ENCODE results near the gene NAT9.

NAT9 gene

DNA sequence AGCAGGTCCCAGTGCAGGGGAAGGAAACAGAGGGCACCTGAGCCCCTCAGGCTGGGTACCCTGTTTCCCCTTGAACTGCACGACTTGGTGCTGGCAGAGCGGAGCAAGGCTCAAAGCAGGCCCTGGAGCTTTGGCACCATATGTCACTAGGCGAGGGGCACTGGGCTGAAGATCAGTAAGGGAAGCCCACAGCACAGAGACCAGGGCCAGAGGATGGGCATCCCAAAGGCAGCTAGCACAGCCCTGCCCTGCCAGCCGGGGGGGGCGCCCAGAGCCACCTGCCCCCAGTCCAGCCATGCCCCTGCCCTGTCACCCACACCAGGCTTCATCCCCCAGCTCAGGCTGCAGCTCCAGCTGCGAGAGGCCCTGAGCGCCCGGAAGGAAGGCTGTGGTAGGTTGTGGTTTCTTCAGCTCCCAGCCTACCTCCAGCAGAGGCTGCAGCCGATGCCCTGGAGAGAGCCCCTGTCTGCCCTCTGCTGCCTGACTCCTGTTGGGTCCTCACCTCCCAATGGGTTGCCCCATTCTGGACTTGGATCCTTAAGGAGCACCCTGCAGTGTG is 16.8 kb downstream of the NAT9 start:
- DNase-seq, result peak; percentile 85

GRCh38 chr17:74758848-74759168 is 17.3 kb downstream of the NAT9 start:
- peak; percentile 78 for DNase-seq

DNA sequence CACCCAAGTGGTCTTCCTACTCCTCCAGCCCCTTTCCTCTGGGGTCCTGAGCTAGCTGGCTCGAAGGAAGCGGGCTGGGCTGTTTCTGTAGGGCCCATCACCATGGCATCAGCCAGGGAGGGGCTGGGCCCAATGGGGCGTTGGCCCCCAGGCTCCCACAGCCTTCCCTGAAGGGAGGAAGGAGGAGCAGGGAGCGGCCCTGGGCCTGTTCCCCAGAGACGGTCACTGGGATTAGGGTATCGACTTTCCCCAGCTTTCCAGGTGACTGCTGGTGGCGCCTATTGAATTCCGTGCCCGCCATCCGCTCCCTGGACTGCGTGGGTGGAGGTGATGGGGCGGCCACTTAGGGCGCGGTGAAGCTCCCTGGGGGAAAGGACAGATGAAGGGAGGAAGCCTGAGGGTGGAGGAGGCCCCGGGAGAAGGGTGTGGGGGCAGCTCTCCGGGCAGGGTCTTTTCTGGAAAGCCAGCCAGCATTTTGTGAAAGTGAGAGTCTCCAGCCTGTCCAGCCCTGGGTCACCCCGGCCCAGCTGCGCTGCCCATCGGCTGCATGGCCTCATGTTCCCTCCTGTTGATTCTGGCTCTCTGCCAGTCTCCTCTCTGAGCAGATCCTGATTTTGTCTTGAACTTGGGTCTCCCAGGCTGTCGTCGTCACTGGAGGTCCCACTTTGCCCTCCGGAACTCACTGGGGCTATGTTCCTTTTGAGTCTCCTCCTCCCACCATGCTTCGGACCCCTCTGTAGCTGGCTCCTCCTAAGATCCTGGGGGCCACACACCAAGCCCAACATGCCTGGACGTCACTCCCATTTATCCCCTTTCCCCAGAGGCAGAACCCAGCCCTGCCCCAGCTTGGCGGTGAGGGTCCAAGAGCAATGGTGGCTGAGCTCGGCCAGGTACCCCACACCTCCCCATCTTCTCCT is 18.0 kb downstream of the NAT9 start:
- DNase-seq, result no peak

DNA sequence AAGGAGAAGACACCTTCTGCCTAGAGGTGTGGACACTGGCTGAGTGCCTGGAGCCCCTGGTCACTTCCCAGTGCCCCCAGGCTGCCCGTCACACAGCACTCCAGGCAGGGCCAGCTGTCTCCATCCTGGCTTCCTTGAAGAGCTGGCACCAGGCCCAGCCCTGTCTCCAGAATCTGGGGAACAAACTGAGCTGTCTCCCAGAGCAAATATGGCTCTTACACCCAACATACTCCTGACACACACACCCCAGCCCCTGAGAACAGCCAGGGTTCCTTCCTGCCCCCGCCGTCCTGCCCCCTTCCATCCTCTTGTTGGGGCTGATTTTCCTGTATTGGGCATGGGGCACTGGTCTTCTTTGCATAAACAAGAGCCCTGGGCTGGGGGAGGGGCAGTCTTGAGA is 18.6 kb downstream of the NAT9 start:
- DNase-seq, result no peak

- DNase-seq, result no peak
Measured at GRCh38 chr17:74756891-74757290, 19.3 kb downstream of the NAT9 start.

- DNase-seq, result no peak
Measured at GRCh38 chr17:74755533-74755932, 20.6 kb downstream of the NAT9 start.

GRCh38 chr17:74754832-74755231 is 21.3 kb downstream of the NAT9 start:
- peak; percentile 80 for DNase-seq

DNA sequence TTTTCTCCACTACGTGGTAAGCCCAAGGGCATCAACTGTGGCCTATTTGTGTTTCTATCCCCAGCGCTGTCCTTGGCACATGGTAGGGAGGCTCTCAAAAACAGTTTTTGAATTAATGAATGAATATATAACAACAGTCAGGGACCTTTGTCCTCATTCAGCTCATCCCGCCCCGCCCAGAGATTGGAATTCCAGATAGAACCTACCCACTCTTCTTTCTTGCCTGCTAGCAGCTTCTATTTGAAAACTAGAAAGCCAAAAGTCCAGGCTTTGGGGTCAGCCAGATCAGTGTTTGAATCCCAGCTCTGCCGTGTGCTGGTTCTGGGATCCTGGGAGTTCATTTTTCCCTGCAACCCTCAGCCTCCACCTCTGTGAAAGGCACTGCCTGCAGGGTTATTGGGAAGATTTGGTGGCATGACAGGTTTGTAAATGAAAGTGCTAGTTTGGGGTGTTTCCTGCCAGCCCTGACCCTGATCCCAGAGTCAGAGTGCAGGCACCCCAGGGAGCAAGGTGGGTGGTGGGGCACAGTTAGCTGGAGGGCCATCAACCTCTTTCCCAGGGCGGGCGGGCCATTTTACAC is 23.2 kb downstream of the NAT9 start:
- DNase-seq, result no peak

DNA sequence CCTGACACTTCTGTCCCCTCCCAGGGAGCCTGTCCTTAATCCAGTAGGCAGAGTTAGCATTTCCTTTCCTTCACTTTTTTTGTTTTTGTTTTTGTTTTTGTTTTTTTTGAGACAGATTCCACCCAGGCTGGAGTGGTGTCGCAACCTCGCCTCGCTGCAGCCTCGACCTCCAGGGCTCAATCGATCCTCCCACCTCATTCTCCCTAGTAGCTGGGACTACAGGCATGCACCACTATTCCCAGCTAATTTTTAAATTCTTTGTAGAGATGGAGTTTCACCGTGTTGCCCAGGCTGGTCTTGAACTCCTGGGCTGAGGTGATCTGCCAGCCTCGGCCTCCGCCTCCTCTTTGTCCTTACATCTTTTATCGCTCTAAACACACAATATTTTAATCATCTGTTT is 23.7 kb downstream of the NAT9 start:
- no peak for DNase-seq

DNA sequence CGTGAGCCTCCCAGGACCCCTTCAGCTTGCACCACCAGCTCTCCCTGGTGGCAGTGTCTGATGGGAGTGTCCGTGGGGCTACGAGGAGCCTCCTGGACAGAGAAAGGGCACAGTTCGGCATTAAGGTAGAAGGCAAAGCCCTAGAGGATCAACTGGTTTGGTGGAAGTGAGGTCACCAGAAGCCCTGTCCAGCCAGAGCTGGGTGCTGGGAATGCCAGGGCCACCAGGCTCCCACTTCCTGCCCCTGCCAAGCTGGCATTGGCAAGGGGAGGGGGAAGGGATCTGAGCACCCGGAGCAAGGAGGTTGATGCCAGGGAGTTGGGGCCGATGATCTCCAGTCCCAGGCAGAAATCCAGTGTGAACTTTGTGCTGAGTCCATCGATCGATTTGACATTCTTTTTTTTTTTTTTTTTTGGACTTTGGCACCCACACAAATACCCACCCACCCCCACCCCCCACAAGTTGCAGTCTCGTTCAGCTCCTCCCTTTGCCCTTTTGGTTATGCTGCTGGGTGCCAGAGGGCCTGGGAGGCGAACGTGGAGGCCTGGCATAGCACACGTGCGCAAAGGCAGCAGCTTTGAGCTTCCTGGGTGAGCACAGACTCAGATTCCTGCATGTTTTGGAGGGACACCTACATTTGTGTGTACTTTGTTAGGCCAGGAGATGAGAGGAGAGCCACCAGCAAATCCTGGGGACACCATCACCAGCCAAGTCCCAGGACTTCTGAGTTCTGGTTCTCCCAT is 25.6 kb downstream of the NAT9 start:
- DNase-seq, result peak; percentile 48

GRCh38 chr17:74750039-74750326 is 26.2 kb downstream of the NAT9 start:
- DNase-seq, result no peak

DNA sequence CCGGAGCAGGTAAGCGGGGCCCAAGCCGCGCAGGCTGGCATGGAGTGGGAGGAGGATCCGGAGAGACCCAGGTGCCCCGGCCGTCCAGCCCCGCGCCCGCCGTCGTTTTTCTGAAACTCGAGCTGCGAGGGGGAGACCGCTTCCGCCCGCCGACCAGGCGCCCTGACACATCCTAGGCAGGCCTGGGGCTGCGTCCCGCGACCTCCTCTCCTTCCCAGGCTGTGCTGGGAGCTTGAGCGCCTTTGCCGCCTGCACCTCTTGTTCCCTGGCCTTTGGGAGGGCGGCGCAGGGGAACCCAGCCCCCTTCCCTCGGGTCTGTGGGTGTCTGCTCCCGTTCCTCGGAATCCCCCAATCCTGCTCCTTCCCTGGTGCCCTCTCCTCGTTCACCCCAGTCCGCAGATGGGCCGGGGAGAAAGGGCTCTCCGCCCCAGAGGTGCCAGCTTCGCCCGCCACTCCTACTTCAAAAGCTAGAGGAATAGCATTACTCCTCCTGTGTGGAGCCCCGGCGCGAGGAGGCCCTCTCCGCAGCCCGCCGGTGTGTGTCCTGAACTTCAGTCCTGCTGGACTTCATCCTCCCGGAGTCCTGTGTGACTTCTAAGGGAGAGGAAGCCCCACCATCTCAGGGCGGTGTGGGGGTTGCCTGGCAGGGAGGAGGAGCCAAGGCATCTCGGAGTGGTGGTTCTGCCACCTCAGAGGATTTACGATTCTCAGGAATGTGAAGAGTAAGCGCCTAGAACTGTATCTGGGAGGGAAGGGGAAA is 26.7 kb downstream of the NAT9 start:
- peak; percentile 47 for DNase-seq

DNA sequence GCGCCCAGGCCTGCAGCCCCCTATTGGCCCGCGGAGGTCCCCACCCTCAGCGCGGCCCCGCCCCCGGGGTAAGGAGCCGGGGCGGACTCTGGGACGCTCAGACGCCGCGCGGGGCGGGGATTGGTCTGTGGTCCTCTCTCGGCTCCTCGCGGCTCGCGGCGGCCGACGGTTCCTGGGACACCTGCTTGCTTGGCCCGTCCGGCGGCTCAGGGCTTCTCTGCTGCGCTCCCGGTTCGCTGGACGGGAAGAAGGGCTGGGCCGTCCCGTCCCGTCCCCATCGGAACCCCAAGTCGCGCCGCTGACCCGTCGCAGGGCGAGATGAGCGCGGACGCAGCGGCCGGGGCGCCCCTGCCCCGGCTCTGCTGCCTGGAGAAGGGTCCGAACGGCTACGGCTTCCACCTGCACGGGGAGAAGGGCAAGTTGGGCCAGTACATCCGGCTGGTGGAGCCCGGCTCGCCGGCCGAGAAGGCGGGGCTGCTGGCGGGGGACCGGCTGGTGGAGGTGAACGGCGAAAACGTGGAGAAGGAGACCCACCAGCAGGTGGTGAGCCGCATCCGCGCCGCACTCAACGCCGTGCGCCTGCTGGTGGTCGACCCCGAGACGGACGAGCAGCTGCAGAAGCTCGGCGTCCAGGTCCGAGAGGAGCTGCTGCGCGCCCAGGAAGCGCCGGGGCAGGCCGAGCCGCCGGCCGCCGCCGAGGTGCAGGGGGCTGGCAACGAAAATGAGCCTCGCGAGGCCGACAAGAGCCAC is 27.4 kb downstream of the NAT9 start, which contains the start of gene NHERF1:
Gene NHERF1, plus strand, starts transcription at position 100 of the 750 bp plus-strand sequence. Its CDS starts 219 bp downstream, at position 319.
- peak; percentile 96 for DNase-seq

- no peak for DNase-seq
Measured at GRCh38 chr17:74748279-74748528, 27.9 kb downstream of the NAT9 start.

GRCh38 chr17:74746922-74747321 is 29.2 kb downstream of the NAT9 start:
- DNase-seq, result peak; percentile 86

DNA sequence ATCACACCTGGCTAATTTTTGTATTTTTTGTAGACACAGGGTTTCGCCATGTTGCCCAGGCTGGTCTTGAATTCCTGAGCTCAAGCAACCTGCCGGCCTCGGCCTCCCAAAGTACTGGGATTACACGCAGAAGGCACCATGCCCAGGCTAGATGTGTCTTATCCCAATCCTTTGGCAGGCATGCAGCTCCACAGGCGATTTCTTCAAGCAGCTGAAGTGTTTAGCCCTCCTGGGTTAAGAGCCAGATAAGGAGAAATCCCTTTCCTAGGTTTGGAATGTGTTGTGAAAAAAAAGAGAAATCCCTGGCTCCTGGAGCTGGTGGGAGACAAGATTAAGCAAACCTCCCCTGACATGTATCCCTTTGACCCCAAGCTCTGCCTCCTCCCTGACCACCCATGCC is 29.8 kb downstream of the NAT9 start:
- DNase-seq, result no peak

- no peak for DNase-seq
Measured at GRCh38 chr17:74745548-74746177, 30.5 kb downstream of the NAT9 start.

DNA sequence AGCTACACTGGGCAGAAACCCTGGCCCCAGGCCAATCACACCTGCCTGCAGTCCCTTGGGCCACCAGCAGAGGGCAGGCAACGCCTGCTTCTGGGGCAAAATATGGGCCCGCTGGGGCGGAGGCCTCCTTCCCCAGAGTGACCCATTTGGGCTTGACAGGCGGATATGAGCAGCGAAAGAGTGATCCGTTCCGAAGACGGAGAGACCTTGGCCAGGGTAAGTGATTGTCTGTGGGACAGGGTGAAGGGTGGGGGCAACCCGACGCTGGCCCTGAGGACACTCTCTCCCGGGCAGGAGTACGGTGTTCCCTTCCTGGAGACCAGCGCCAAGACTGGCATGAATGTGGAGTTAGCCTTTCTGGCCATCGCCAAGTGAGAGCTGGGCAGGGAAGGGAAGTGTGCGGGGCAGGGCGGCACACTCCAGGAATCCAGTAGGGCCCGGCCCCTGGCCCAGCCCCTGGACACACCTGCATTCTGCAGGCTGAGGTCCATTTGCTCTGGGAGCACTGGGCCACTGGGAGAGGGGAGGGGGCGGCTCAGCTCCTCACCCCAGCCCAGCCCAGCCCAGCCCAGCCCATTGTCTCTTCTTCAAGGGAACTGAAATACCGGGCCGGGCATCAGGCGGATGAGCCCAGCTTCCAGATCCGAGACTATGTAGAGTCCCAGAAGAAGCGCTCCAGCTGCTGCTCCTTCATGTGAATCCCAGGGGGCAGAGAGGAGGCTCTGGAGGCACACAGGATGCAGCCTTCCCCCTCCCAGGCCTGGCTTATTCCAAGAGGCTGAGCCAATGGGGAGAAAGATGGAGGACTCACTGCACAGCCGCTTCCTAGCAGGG is 31.2 kb downstream of the NAT9 start:
- DNase-seq, result peak; percentile 77

DNA sequence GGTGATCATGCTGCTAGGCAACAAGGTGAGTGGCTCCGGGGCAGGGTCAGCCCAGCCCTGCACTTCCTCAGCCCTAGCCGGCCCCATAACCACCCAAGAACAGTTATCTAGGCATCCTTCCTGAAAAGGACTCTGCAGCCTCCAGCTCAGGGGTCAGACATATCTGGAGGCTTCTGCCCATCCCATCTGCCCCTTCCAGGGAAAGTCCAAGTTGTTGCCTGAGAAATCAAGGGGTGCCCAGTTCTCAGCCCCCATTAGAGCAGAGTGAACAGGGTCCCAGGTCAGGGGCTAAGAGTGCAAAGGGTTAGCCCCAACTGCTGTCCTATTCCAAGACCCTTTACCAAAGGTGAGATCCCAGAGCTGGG is 31.8 kb downstream of the NAT9 start:
- DNase-seq, result no peak

GRCh38 chr17:74743755-74744154 is 32.4 kb downstream of the NAT9 start:
- no peak for DNase-seq

GRCh38 chr17:74742978-74743545 is 33.1 kb downstream of the NAT9 start:
- DNase-seq, result no peak
